DND-41 (cell line): ENCODE results near the gene IRAG1.

Source experiments
- ATAC-seq: fragments of 200-7000 bp; cut with Tn5 transposase; 3 replicates; pipeline ENCODE4 v1.9.1; 2021; ENCODE audit warnings: low read depth; ENCODE audit not compliant: insufficient read depth
- DNase-seq: peaks from one replicate; pipeline ENCODE4 v3.0.0-alpha.2; 2020
- H2AFZ ChIP-seq: 2 replicates; pipeline ENCODE4 v1.6.0; 2012; ENCODE audit warnings: low read depth, low read length
- H3K27ac ChIP-seq: 2 replicates; pipeline ENCODE4 v1.5.1; 2012; ENCODE audit warnings: low read length, inconsistent platforms
- H3K27me3 ChIP-seq: fragments of 200-600 bp; sonication (generic); 2 replicates; pipeline ENCODE4 v1.6.0; 2012; ENCODE audit warnings: low read length, mild to moderate bottlenecking, inconsistent platforms; ENCODE audit not compliant: insufficient read depth, poor library complexity
- H3K36me3 ChIP-seq: 2 replicates; pipeline ENCODE4 v1.5.1; 2012; ENCODE audit warnings: low read length, inconsistent platforms; ENCODE audit not compliant: insufficient read depth
- H3K4me1 ChIP-seq: 2 replicates; pipeline ENCODE4 v1.5.1; 2012; ENCODE audit warnings: mild to moderate bottlenecking, low read length; ENCODE audit not compliant: insufficient read depth
- H3K4me2 ChIP-seq: 2 replicates; pipeline ENCODE4 v1.6.0; 2012; ENCODE audit warnings: mild to moderate bottlenecking, moderate library complexity, low read length, inconsistent platforms; ENCODE audit not compliant: insufficient read depth
- H3K4me3 ChIP-seq, 2 experiments: fragments of 200-600 bp in 1 of 2; shearing (Covaris generic) in 1 of 2; 2 replicates each; pipeline ENCODE4 v1.5.1; 2012 to 2016; ENCODE audit warnings: inconsistent platforms in 2 of 2, low read length in 2 of 2, mild to moderate bottlenecking in 2 of 2, low read depth in 1 of 2, moderate library complexity in 1 of 2
- H3K79me2 ChIP-seq: 2 replicates; pipeline ENCODE4 v1.6.0; 2012; ENCODE audit warnings: low read length, inconsistent platforms; ENCODE audit not compliant: insufficient read depth
- H3K9ac ChIP-seq: 2 replicates; pipeline ENCODE4 v1.6.0; 2012; ENCODE audit warnings: low read depth, mild to moderate bottlenecking, inconsistent platforms, low read length, moderate library complexity
- H3K9me3 ChIP-seq: 2 replicates; pipeline ENCODE4 v1.5.1; 2012; ENCODE audit warnings: low read length, moderate library complexity, mild to moderate bottlenecking, inconsistent platforms; ENCODE audit not compliant: insufficient read depth, severe bottlenecking
- H4K20me1 ChIP-seq: 2 replicates; pipeline ENCODE4 v1.6.0; 2012; ENCODE audit warnings: low read length; ENCODE audit not compliant: insufficient read depth
- CTCF ChIP-seq: IDR thresholded peaks from 2 replicates; pipeline ENCODE4 v1.5.1; 2012; ENCODE audit warnings: borderline replicate concordance, low read length, moderate library complexity, mild to moderate bottlenecking; ENCODE audit not compliant: poor library complexity, severe bottlenecking; ENCODE audit errors: extremely low read depth
- EZH2 ChIP-seq: IDR thresholded peaks from 3 replicates; pipeline ENCODE4 v1.6.1; 2012; ENCODE audit warnings: borderline replicate concordance, low read depth, mild to moderate bottlenecking, moderate library complexity, low read length, inconsistent platforms; ENCODE audit not compliant: severe bottlenecking

IRAG1 gene

GRCh38 chr11:10692531-10693115 lies 932 bp downstream of the IRAG1 start:
- TF ChIP-seq CTCF (no peak), EZH2 (no peak)
- Histone ChIP-seq H3K79me2 (no peaks in the 10 kb centered on the region), H3K4me3 (no peak overlapping the region), H3K27ac (no peak overlapping the region), H3K4me2 (no peak overlapping the region), H2AFZ (no peak overlapping the region), H3K27me3 (peaks cover 16% of the 10 kb centered on the region), H4K20me1 (no peaks in the 10 kb centered on the region), H3K36me3 (no peaks in the 10 kb centered on the region), H3K9ac (no peak overlapping the region), H3K9me3 (no peaks in the 10 kb centered on the region), H3K4me1 (no peaks in the 10 kb centered on the region)
- ATAC-seq (no peak), DNase-seq (no peak)

GRCh38 chr11:10688401-10688800 lies 5.2 kb downstream of the IRAG1 start:
- DNase-seq (no peak), ATAC-seq (0 out of 3 replicates have a peak, but pooled peaks have one; percentile 40)
- Histone ChIP-seq H3K79me2 (no peaks in the 10 kb centered on the region), H3K9ac (no peak overlapping the region), H3K36me3 (no peaks in the 10 kb centered on the region), H3K4me3 (no peak overlapping the region), H3K4me2 (no peak overlapping the region), H3K9me3 (no peaks in the 10 kb centered on the region), H2AFZ (no peak overlapping the region), H3K27me3 (peaks cover 4% of the 10 kb centered on the region), H3K27ac (no peak overlapping the region), H3K4me1 (no peaks in the 10 kb centered on the region), H4K20me1 (no peaks in the 10 kb centered on the region)
- TF ChIP-seq EZH2, result no peak
- TF ChIP-seq CTCF, result peak; percentile 41

GRCh38 chr11:10686311-10686710 lies 7.2 kb downstream of the IRAG1 start:
- DNase-seq, result no peak
- Histone ChIP-seq H3K4me3 (no peak overlapping the region), H3K4me2 (no peak overlapping the region), H3K36me3 (no peaks in the 10 kb centered on the region), H4K20me1 (no peaks in the 10 kb centered on the region), H3K9me3 (no peaks in the 10 kb centered on the region), H3K79me2 (no peaks in the 10 kb centered on the region), H3K27ac (no peak overlapping the region), H3K4me1 (no peaks in the 10 kb centered on the region), H3K27me3 (peaks cover 4% of the 10 kb centered on the region), H2AFZ (no peak overlapping the region), H3K9ac (no peak overlapping the region)
- ATAC-seq, result no peak
- TF ChIP-seq EZH2, result no peak
- no peak for TF ChIP-seq CTCF
